ENCODE data around the gene HMGB4.

- TF ChIP-seq, protein P1, sequence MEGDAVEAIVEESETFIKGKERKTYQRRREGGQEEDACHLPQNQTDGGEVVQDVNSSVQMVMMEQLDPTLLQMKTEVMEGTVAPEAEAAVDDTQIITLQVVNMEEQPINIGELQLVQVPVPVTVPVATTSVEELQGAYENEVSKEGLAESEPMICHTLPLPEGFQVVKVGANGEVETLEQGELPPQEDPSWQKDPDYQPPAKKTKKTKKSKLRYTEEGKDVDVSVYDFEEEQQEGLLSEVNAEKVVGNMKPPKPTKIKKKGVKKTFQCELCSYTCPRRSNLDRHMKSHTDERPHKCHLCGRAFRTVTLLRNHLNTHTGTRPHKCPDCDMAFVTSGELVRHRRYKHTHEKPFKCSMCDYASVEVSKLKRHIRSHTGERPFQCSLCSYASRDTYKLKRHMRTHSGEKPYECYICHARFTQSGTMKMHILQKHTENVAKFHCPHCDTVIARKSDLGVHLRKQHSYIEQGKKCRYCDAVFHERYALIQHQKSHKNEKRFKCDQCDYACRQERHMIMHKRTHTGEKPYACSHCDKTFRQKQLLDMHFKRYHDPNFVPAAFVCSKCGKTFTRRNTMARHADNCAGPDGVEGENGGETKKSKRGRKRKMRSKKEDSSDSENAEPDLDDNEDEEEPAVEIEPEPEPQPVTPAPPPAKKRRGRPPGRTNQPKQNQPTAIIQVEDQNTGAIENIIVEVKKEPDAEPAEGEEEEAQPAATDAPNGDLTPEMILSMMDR (conservative IDR thresholded peaks at IDR 0.05), result no peak
- TF ChIP-seq EZH2 (IDR thresholded peaks at IDR 0.05; ENCODE audit: low read depth), result no peak
Measured at GRCh38 chr1:33828059-33828458, 35.8 kb upstream of the HMGB4 start.
